HG03378 (cell line): Measurements from ENCODE around the gene LST1.

Source experiments
- ATAC-seq: cut with Tn5 transposase; IDR thresholded peaks from one replicate; pipeline ENCODE4 v1.9.1; 2021; ENCODE audit warnings: mild to moderate bottlenecking, moderate library complexity; ENCODE audit not compliant: unreplicated experiment

The LST1 gene

DNA sequence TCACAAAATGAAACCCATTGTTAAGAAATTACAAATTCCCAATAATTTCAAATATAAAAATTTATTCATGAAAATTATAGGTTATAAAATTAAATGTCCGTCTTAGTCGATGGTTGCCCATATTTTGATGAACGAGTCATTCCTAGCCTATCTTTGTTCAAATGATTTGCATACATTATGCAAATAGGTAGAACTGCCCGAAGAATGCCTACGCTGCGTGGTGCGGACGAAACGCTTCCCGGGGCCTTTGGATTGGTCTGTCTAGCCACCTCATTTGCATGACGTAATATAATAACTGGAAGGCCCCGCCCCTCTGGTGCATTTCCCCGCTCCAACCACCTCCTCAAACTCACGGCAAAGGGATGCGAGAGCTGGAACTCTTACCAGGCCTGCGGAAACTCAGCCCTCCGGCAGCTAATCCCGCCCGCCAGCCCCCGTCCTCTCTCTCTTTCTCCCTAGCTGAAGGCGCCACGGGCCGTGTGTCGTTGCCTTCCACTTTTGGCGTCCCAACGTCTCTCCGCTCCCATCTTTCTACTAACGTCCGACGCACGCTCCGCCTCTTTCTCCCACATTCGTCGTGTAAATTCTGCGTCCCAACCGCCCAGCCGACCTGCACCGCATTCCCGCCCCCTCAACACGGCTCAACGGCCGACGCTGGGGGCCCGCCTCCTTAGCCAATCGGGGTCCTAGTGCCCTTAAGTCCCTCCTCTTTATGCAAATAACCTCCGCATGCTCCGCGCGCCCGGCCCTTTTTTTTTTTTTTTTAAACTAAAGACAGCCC, 33.9 kb downstream of the LST1 start:
- ATAC-seq = peak; percentile 55

DNA sequence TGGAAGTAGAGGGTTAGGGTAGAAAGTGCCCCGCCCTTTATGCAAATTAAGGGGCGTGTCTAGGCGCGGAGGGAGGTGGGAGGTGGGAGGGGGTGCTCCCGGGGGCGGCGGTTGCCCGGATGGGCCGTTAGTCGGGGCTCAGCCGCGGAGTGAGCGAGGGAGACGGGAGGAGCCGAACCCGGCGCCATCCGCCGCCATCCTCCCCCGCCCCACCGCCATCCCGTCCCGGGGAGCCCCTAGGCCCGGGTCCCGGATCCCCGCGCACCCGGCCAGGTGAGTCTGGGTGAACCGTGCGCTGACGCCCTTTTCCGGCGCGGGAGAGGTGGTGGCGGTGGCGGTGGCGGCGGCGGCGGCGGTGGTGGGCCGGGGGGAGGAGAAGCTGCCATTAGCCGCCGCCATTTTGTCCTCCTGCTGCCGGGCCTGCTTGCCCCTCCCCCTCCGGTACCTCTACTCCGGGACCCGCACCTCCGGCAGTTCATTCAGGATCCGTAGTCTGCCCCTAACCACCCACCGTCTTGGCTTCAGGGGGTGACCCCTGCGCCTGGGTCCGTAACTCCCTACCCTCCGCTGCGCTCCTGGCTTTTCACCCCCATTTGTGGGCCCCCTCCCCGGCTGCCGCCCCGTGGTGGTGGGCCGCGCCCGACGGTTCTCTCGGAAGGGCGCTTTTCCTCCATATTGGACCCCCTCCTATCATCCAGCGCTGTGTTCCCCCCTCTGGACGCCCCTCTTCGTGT, 34.7 kb downstream of the LST1 start, which contains the start of gene PRRC2A:
Gene PRRC2A, plus strand, starts transcription at position 130 of the 734 bp plus-strand sequence. CDS start 2,075 bp downstream, outside the sequence.
- ATAC-seq = peak; percentile 19

DNA sequence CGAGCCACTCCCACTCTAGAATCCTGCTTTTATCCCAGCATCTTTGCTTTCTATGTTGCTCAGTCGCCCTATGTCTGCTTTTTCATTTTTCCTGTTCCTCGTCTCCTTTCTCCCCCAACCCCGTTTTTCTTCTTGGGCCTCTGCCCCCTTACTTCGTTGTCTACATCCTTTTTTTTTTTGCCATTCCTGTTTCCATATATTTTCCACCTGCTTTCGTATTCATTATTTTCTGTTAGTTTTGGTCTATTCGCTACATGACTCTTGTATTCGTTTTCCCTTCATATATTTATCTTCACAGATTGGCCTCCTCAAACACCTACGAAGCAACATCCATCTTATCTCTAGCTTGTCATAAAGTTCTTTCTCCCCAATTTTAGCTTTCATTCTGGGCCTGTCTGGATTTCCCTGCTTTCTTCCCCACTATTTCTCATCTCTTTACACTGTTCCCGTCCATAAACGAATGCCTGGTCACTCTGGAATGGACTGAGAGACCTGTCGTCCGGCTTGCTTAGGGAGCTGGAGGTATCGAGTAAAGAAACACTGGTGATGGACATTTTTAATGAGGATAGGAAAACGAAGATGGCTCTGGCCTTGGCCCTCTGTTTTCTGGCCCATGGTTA, 35.4 kb downstream of the LST1 start:
- no peak for ATAC-seq

DNA sequence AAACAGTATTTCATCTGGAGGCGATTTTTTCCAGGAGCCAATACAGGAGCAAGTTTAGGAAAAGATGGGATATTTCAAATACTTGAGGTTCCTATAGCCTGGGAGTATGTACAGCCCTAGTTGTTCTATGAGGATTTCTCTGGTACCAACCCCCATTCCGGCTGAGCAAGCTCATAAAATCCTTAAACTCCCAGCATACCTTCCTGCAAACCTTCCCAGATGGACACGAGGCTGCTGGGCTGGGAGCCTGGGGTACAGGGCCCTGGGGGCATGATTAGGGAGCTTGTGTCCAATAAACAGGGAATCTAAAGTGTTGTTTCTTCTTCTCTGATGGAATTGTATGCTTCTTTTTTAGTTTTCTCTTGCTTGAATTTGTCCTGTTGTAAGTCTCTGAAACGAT, 35.9 kb downstream of the LST1 start:
- ATAC-seq = no peak

DNA sequence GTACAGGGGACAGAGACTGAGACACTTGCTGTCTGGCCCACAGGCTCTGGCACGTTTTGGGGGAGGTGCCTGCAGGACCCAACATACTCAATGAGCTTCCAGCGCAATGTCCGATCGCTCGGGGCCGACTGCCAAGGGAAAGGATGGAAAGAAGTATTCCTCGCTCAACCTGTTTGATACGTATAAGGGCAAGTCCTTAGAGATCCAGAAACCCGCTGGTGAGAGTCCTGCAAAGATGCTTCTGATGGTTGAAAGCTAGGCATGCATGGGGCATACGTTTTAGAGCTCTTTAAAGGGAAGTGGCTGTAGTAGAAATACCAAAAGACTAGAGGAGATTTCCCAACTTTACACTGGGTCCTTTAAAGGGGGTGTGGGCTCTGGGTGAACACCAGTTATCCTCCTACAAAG, 36.6 kb downstream of the LST1 start:
- ATAC-seq = no peak

DNA sequence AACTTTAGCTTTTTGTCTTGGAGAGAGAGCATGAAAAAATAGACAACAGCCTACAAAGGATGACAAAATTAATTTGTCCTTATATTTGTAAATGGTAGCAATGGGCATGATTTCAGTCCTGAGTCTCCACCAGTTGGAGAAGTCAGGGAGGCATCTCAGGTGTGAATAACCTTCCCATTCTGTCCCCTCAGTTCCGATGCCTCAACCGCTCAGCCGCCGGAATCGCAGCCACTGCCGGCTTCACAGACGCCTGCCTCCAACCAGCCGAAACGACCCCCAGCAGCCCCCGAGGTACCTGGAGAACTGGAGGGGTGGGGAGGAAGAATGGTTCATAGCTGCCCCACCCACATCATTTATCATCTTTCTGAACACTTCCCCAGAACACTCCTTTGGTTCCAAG, 38.0 kb downstream of the LST1 start:
- no peak for ATAC-seq

DNA sequence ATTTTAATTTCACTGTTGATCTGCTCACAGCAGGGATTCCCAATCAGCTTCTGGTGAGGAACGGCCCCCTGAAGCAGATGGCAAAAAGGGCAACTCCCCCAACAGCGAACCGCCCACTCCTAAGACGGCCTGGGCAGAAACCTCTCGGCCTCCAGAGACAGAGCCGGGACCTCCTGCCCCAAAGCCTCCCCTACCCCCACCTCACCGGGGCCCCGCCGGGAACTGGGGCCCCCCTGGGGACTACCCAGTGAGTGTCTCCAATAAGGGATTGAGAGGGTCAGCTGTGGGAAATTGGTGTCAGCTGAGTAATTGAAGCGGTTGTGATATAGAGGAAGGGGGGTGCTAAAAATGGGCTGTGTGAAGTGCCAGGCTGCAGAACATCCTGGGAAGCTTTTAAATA, 40.9 kb downstream of the LST1 start:
- no peak for ATAC-seq

DNA sequence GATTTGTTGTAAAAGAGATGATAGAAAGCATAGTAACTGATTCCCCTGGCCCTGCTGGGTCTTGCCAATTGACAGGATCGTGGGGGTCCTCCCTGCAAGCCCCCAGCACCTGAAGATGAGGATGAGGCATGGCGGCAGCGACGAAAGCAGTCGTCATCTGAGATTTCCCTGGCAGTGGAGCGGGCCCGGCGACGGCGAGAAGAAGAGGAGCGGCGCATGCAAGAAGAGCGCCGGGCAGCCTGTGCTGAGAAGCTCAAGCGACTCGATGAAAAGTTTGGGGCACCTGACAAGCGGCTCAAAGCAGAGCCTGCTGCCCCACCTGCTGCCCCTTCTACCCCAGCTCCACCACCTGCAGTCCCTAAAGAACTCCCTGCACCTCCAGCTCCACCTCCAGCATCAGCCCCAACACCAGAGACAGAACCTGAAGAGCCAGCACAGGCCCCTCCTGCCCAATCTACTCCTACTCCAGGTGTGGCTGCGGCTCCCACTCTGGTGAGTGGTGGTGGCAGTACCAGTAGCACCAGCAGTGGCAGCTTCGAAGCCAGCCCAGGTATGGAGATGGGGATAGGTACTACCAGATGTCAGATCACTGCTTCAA, 41.7 kb downstream of the LST1 start:
- ATAC-seq = no peak

DNA sequence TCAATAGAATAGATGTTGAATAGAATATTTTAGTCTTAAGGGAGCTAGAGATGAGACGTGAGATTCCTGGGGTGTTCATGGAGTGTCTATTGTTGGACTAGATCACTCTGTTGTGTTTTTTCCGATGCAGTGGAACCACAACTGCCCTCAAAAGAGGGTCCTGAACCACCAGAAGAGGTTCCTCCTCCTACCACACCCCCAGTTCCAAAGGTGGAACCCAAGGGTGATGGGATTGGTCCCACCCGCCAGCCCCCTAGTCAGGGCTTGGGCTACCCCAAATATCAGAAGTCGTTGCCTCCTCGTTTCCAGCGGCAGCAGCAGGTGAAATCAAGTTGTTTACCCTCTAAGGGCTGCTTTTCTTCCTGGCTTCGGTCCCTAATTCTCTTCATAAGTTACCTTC, 42.9 kb downstream of the LST1 start:
- ATAC-seq = no peak

DNA sequence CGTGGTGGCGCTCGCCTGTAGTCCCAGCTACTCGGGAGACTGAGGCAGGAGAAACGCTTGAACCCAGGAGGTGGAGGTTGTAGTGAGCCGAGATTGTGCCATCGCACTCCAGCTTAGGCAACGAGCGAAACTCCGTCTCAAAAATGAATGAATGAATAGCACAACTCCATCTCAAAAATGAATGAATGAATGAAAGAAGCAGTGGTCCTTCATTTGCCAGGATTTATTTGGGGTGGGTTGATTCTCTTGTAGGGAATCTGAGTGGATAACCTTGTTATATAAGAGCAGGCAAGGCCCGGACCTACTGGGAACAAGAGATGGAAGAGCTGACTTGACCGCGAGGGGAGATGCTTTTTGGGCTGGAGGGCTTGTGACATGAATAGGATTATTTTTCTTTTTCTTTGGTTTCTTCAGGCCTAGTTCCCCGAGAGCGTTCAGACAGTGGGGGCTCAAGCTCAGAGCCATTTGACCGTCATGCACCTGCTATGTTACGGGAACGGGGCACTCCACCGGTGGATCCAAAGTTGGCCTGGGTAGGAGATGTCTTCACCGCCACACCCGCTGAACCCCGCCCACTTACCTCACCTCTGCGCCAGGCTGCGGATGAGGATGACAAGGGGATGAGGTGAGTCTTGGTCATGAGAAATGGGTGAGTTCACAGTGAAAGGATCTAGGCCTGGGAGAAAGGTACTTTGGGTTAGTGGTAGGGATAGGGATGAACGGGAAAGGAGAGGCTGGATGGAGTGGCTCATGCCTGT, 44.3 kb downstream of the LST1 start:
- ATAC-seq = no peak

DNA sequence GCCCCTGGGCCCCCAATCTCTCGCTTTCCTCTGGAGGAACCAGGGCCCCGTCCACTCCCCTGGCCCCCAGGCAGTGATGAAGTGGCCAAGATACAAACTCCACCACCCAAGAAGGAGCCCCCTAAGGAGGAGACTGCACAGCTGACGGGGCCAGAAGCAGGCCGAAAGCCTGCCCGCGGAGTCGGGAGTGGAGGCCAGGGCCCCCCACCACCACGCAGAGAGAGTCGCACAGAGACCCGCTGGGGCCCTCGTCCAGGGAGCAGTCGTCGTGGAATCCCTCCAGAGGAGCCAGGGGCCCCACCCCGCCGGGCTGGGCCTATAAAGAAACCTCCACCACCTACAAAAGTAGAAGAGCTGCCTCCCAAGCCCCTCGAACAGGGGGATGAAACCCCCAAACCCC, 45.1 kb downstream of the LST1 start:
- ATAC-seq = no peak

DNA sequence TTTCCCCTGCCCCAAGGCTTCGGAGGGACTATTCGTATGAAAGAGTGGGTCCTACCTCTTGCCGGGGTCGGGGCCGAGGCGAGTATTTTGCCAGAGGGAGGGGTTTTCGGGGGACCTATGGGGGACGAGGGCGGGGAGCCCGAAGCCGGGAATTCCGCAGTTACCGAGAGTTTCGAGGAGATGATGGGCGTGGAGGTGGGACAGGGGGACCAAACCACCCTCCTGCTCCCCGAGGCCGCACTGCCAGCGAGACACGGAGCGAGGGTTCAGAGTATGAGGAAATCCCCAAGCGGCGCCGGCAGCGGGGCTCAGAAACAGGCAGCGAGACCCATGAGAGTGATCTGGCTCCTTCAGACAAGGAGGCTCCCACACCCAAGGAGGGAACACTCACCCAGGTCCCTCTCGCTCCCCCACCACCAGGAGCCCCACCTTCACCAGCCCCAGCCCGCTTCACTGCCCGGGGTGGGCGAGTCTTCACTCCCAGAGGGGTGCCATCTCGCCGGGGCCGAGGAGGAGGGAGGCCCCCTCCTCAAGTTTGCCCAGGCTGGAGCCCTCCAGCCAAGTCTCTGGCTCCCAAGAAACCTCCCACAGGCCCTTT, 45.7 kb downstream of the LST1 start:
- ATAC-seq = no peak

DNA sequence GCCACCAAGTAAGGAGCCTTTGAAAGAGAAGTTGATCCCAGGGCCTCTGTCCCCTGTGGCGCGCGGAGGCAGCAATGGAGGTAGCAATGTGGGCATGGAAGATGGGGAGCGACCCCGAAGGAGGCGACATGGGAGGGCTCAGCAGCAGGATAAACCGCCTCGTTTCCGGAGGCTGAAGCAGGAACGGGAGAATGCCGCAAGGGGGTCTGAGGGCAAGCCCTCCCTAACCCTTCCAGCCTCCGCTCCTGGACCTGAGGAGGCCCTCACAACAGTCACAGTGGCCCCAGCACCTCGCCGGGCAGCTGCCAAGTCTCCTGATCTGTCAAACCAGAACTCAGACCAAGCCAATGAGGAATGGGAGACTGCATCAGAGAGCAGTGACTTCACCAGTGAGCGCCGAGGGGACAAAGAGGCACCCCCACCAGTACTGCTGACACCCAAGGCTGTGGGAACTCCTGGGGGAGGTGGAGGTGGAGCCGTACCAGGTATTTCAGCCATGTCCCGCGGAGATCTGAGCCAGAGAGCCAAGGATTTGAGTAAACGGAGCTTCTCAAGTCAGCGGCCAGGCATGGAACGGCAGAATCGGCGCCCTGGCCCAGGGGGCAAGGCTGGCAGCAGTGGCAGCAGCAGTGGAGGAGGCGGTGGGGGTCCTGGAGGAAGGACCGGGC, 46.3 kb downstream of the LST1 start:
- no peak for ATAC-seq

DNA sequence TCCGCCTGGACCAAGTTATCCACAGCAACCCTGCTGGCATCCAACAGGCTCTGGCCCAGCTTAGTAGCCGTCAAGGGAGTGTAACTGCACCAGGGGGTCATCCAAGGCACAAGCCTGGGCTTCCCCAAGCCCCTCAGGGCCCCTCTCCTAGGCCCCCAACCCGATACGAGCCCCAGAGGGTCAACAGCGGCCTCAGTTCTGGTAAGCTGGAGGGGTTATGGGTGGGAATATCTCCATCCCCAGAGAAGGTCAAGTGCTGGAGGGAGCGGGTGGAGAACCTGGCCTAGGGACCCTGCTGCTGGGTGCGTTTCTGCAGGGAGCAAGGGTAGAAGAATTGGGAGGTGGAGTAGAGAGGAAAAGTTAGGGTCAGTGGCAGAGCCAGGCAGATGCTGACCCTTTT, 47.4 kb downstream of the LST1 start:
- no peak for ATAC-seq

DNA sequence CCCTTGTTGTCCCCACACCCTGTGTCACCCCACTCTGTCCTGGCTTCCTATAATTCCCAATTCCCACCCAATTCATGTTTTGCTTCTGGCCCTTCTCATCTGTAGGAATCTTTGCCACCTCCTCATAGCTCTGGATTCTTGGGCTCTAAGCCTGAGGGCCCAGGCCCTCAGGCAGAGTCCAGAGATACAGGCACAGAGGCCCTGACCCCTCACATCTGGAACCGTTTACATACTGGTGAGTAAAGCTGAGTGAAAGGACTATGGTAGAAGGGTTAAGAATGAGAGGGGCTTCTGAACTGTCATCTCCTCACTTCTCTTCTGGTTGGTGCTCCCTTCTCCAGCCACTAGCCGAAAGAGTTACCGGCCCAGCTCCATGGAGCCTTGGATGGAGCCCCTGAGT, 48.1 kb downstream of the LST1 start:
- no peak for ATAC-seq

DNA sequence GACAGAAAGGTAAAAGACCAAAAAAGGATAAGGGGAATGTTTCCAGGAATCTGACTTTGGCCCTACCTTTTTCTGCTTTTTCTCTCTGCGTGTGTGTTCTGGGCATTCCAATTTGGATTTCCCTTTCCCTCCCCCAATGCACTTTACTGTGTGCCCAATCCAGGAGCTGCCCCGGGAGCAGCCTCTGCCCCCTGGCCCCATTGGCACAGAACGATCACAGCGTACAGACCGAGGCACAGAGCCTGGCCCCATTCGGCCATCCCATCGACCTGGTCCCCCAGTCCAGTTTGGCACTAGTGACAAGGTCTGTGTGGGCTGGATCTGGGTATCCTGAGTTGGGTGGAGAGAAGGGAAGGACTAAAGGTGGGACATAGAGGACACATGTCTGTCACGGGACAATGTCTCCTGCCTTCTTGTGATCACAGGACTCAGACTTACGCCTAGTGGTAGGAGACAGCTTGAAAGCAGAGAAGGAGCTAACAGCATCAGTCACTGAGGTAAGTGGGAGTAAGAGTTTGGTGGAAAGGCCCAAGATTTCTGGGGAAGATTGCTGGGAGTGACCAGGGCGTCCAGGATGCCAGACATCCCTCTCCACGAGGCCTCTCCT, 49.0 kb downstream of the LST1 start:
- ATAC-seq = no peak

DNA sequence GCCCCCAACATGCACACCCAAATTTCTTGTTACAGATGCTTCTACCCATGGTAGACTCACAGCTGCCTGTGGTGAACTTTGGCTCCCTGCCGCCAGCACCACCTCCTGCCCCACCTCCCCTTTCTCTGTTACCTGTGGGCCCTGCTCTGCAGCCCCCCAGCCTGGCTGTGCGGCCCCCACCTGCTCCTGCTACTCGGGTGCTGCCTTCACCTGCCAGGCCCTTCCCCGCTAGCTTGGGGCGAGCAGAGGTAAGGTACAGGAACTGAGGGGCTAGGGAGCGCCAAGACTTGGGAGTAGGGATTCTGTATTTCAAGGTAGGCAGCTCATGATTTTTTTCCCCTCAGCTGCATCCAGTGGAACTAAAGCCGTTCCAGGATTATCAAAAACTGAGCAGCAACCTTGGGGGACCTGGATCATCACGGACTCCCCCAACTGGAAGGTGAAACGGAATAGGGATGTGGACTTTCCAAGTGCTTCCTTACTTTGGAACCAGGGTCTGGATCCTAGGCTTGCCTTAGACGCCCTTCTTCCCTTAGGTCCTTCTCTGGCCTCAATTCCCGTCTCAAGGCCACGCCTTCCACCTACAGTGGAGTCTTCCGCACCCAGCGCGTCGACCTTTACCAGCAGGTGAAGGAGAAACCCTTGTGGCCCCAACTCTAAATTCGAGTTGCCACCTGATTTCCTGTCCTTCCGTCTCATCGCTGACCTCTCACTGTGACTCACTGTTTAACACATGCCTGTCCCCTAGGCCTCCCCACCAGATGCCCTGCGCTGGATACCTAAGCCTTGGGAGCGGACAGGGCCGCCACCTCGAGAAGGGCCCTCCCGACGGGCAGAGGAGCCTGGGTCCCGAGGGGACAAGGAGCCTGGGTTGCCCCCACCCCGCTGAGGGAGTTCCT, 50.9 kb downstream of the LST1 start:
- no peak for ATAC-seq
